ENCODE results near the gene ABCB4.
A peak's percentile ranks its signal among the peaks of the same experiment; 100 is the strongest.
"Not testable (repeated sequence)": the region's sequence is repeated elsewhere in the genome, so short reads cannot be mapped to it uniquely, and the experiment has no call there.

The ABCB4 gene

GRCh38 chr7:87474533-87475358, 734 bp downstream of the ABCB4 start:
- H3K27me3 ChIP-seq (ENCODE audit: control insufficient read depth, insufficient read depth, low read length), result peaks cover 38% of the 10 kb centered on the region
- H3K9ac ChIP-seq (ENCODE audit: low read depth, low read length), result no peak overlapping the region
- H3K4me3 ChIP-seq (ENCODE audit: low read length), result peak overlapping the region; percentile 62
- no peaks in the 10 kb centered on the region for H3K9me3 ChIP-seq (replicated peaks; ENCODE audit: low read length)
- H3K4me1 ChIP-seq (ENCODE audit: control insufficient read depth, insufficient read depth, low read length), result peaks cover 6% of the 10 kb centered on the region
- no peaks in the 10 kb centered on the region for H3K36me3 ChIP-seq (ENCODE audit: insufficient read depth, low read length)
- peak overlapping the region; percentile 77 for H3K4me2 ChIP-seq (ENCODE audit: low read length)

- Histone ChIP-seq H3K27me3 (ENCODE audit: control insufficient read depth, insufficient read depth, low read length) (peaks cover 38% of the 10 kb centered on the region), H3K9ac (ENCODE audit: low read depth, low read length) (no peak overlapping the region), H3K4me3 (ENCODE audit: low read length) (no peak overlapping the region)
These were observed 1.5 kb downstream of the ABCB4 start for GRCh38 chr7:87473986-87474385.

GRCh38 chr7:87473192-87473591, 2.3 kb downstream of the ABCB4 start:
- Histone ChIP-seq H3K4me2 (ENCODE audit: low read length) (no peak overlapping the region), H3K27me3 (ENCODE audit: control insufficient read depth, insufficient read depth, low read length) (peaks cover 38% of the 10 kb centered on the region), H3K36me3 (ENCODE audit: insufficient read depth, low read length) (no peaks in the 10 kb centered on the region), H3K4me3 (ENCODE audit: low read length) (no peak overlapping the region), H3K4me1 (ENCODE audit: control insufficient read depth, insufficient read depth, low read length) (peaks cover 6% of the 10 kb centered on the region), H3K9me3 (replicated peaks; ENCODE audit: low read length) (no peaks in the 10 kb centered on the region), H3K9ac (ENCODE audit: low read depth, low read length) (no peak overlapping the region)

More at GRCh38 chr7:87473986-87474385, 1.5 kb downstream of the ABCB4 start:
- Histone ChIP-seq H3K36me3 (ENCODE audit: insufficient read depth, low read length) (no peaks in the 10 kb centered on the region), H3K4me2 (ENCODE audit: low read length) (no peak overlapping the region), H3K9me3 (replicated peaks; ENCODE audit: low read length) (no peaks in the 10 kb centered on the region), H3K4me1 (ENCODE audit: control insufficient read depth, insufficient read depth, low read length) (peaks cover 6% of the 10 kb centered on the region)

GRCh38 chr7:87471473-87471872, 4.0 kb downstream of the ABCB4 start:
- no peak overlapping the region for H3K9ac ChIP-seq (ENCODE audit: low read depth, low read length)
- no peak overlapping the region for H3K4me3 ChIP-seq (ENCODE audit: low read length)
- H3K36me3 ChIP-seq (ENCODE audit: insufficient read depth, low read length), result no peaks in the 10 kb centered on the region
- no peak overlapping the region for H3K4me2 ChIP-seq (ENCODE audit: low read length)
- H3K9me3 ChIP-seq (replicated peaks; ENCODE audit: low read length), result no peaks in the 10 kb centered on the region
- peaks cover 6% of the 10 kb centered on the region for H3K4me1 ChIP-seq (ENCODE audit: control insufficient read depth, insufficient read depth, low read length)
- peaks cover 32% of the 10 kb centered on the region for H3K27me3 ChIP-seq (ENCODE audit: control insufficient read depth, insufficient read depth, low read length)

- not testable (repeated sequence) for H3K9me3 ChIP-seq (replicated peaks; ENCODE audit: low read length); H3K36me3 ChIP-seq (ENCODE audit: insufficient read depth, low read length); H3K4me1 ChIP-seq (ENCODE audit: control insufficient read depth, insufficient read depth, low read length); H3K4me2 ChIP-seq (ENCODE audit: low read length); H3K4me3 ChIP-seq (ENCODE audit: low read length); H3K9ac ChIP-seq (ENCODE audit: low read depth, low read length)
- peaks cover 14% of the 10 kb centered on the region for H3K27me3 ChIP-seq (ENCODE audit: control insufficient read depth, insufficient read depth, low read length)
These were observed 6.3 kb downstream of the ABCB4 start for GRCh38 chr7:87469204-87469603.

- H3K4me1 ChIP-seq (ENCODE audit: control insufficient read depth, insufficient read depth, low read length); H3K4me2 ChIP-seq (ENCODE audit: low read length); H3K36me3 ChIP-seq (ENCODE audit: insufficient read depth, low read length); H3K27me3 ChIP-seq (ENCODE audit: control insufficient read depth, insufficient read depth, low read length); H3K4me3 ChIP-seq (ENCODE audit: low read length); H3K9me3 ChIP-seq (replicated peaks; ENCODE audit: low read length); H3K9ac ChIP-seq (ENCODE audit: low read depth, low read length): not testable (repeated sequence)
These were observed 10.0 kb downstream of the ABCB4 start for GRCh38 chr7:87465534-87465880.

GRCh38 chr7:87464830-87465533, 10.5 kb downstream of the ABCB4 start:
- H3K27me3 ChIP-seq (ENCODE audit: control insufficient read depth, insufficient read depth, low read length); H3K4me1 ChIP-seq (ENCODE audit: control insufficient read depth, insufficient read depth, low read length); H3K9ac ChIP-seq (ENCODE audit: low read depth, low read length); H3K36me3 ChIP-seq (ENCODE audit: insufficient read depth, low read length); H3K9me3 ChIP-seq (replicated peaks; ENCODE audit: low read length); H3K4me2 ChIP-seq (ENCODE audit: low read length); H3K4me3 ChIP-seq (ENCODE audit: low read length): not testable (repeated sequence)

- Histone ChIP-seq H3K36me3 (ENCODE audit: insufficient read depth, low read length) (no peaks in the 10 kb centered on the region), H3K4me3 (ENCODE audit: low read length) (no peak overlapping the region), H3K9me3 (replicated peaks; ENCODE audit: low read length) (no peaks in the 10 kb centered on the region), H3K4me1 (ENCODE audit: control insufficient read depth, insufficient read depth, low read length) (no peaks in the 10 kb centered on the region), H3K4me2 (ENCODE audit: low read length) (no peak overlapping the region), H3K9ac (ENCODE audit: low read depth, low read length) (no peak overlapping the region), H3K27me3 (ENCODE audit: control insufficient read depth, insufficient read depth, low read length) (peaks cover 5% of the 10 kb centered on the region)
These were observed 11.5 kb downstream of the ABCB4 start for GRCh38 chr7:87463982-87464381.

GRCh38 chr7:87460444-87460843, 15.0 kb downstream of the ABCB4 start:
- not testable (repeated sequence) for H3K4me3 ChIP-seq (ENCODE audit: low read length); H3K4me1 ChIP-seq (ENCODE audit: control insufficient read depth, insufficient read depth, low read length); H3K27me3 ChIP-seq (ENCODE audit: control insufficient read depth, insufficient read depth, low read length); H3K36me3 ChIP-seq (ENCODE audit: insufficient read depth, low read length); H3K9me3 ChIP-seq (replicated peaks; ENCODE audit: low read length); H3K9ac ChIP-seq (ENCODE audit: low read depth, low read length); H3K4me2 ChIP-seq (ENCODE audit: low read length)

- no peak overlapping the region for H3K4me2 ChIP-seq (ENCODE audit: low read length)
- no peaks in the 10 kb centered on the region for H3K4me1 ChIP-seq (ENCODE audit: control insufficient read depth, insufficient read depth, low read length)
- no peaks in the 10 kb centered on the region for H3K36me3 ChIP-seq (ENCODE audit: insufficient read depth, low read length)
- H3K4me3 ChIP-seq (ENCODE audit: low read length), result no peak overlapping the region
- H3K27me3 ChIP-seq (ENCODE audit: control insufficient read depth, insufficient read depth, low read length), result peaks cover 5% of the 10 kb centered on the region
- no peak overlapping the region for H3K9ac ChIP-seq (ENCODE audit: low read depth, low read length)
- H3K9me3 ChIP-seq (replicated peaks; ENCODE audit: low read length), result no peaks in the 10 kb centered on the region
These were observed 15.5 kb downstream of the ABCB4 start for GRCh38 chr7:87459941-87460340.

DNA sequence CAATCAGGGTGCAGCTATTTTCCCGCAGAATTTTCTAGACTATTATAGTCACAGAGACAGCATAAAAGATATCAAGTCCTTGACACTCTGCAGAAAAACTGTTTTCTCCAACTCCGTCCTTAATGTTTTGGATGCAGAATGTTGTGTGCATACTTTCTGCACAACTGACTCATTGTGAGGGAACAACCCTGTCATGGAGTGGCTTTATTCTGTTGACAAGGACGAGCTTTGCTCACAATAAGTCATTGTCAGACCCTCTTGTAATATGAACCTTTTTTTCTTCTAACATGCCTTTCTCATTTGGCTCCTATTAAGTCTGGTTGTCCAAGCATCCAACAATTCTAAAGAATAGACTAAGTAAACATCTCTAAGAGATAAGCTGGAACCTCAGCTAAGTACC, 17.3 kb downstream of the ABCB4 start:
- Histone ChIP-seq H3K27me3 (ENCODE audit: control insufficient read depth, insufficient read depth, low read length) (peaks cover 4% of the 10 kb centered on the region), H3K9ac (ENCODE audit: low read depth, low read length) (no peak overlapping the region), H3K4me2 (ENCODE audit: low read length) (no peak overlapping the region), H3K4me3 (ENCODE audit: low read length) (no peak overlapping the region), H3K9me3 (replicated peaks; ENCODE audit: low read length) (no peaks in the 10 kb centered on the region), H3K36me3 (ENCODE audit: insufficient read depth, low read length) (no peaks in the 10 kb centered on the region), H3K4me1 (ENCODE audit: control insufficient read depth, insufficient read depth, low read length) (no peaks in the 10 kb centered on the region)

- H3K9me3 ChIP-seq (replicated peaks; ENCODE audit: low read length), result no peaks in the 10 kb centered on the region
- H3K4me1 ChIP-seq (ENCODE audit: control insufficient read depth, insufficient read depth, low read length), result no peaks in the 10 kb centered on the region
- H3K4me2 ChIP-seq (ENCODE audit: low read length), result no peak overlapping the region
- H3K36me3 ChIP-seq (ENCODE audit: insufficient read depth, low read length), result no peaks in the 10 kb centered on the region
- no peak overlapping the region for H3K9ac ChIP-seq (ENCODE audit: low read depth, low read length)
- H3K27me3 ChIP-seq (ENCODE audit: control insufficient read depth, insufficient read depth, low read length), result peaks cover 9% of the 10 kb centered on the region
- no peak overlapping the region for H3K4me3 ChIP-seq (ENCODE audit: low read length)
These were observed 19.2 kb downstream of the ABCB4 start for GRCh38 chr7:87456247-87456646.

Data from skeletal muscle satellite cell (primary cell).